K562 (cell line): ENCODE data around the gene HERPUD2.
"Not testable (repeated sequence)": the region's sequence is repeated elsewhere in the genome, so short reads cannot be mapped to it uniquely, and the experiment has no call there.

Experiments used
- CHAMP1 ChIP-seq: fragments of 450-650 bp; IDR thresholded peaks from 2 replicates; pipeline ENCODE4 v1.6.1; 2016; ENCODE audit warnings: mild to moderate bottlenecking
- E2F3 ChIP-seq: fragments of 250-450 bp; sonication (Bioruptor Pico); IDR thresholded peaks from 2 replicates; pipeline ENCODE4 v1.4.0; 2020; ENCODE audit warnings: mild to moderate bottlenecking
- EP300 ChIP-seq: IDR thresholded peaks from 2 replicates; pipeline ENCODE4 v1.6.1; 2012; ENCODE audit warnings: low read length, improper control_type of control experiment
- GABPA ChIP-seq: fragments of 200-800 bp; sonication (Bioruptor generic); conservative IDR thresholded peaks from 2 replicates; pipeline ENCODE4 v1.6.1; 2016; ENCODE audit warnings: low read depth, missing genetic modification characterization, missing compliant biosample characterization
- LEF1 ChIP-seq: fragments of 450-650 bp; IDR thresholded peaks from 2 replicates; pipeline ENCODE4 v1.6.1; 2016; ENCODE audit warnings: mild to moderate bottlenecking
- POLR2A ChIP-seq: fragments of 450-650 bp; conservative IDR thresholded peaks from 2 replicates; pipeline ENCODE4 v1.6.1; 2016
- SMC3 ChIP-seq: conservative IDR thresholded peaks from 2 replicates; pipeline ENCODE4 v1.6.1; 2011; ENCODE audit warnings: low read depth, low read length, improper control_type of control experiment; ENCODE audit not compliant: insufficient read depth
- SRSF7 ChIP-seq: fragments of 200-400 bp; formaldehyde crosslinking; optimal IDR thresholded peaks from 2 replicates; pipeline ENCODE3; 2017; ENCODE audit warnings: mild to moderate bottlenecking, low read depth, low read length
- ZNF133 ChIP-seq: fragments of 250-450 bp; sonication (Bioruptor Pico); IDR thresholded peaks from 2 replicates; pipeline ENCODE4 v1.4.0; 2020; ENCODE audit warnings: mild to moderate bottlenecking
- TF ChIP-seq, protein P1 (sequence below): IDR thresholded peaks from 2 replicates; pipeline ENCODE4 v1.6.1; 2011; ENCODE audit not compliant: insufficient read length; ENCODE audit errors: extremely low read depth
- TF ChIP-seq, protein P2 (sequence below), 3 experiments: IDR thresholded peaks in 2 of 3; conservative IDR thresholded peaks in 1 of 3; 2 replicates each; pipeline ENCODE4 v1.5.1; 2011 to 2012; ENCODE audit warnings: low read length in 3 of 3, mild to moderate bottlenecking in 3 of 3, control low read depth in 2 of 3, improper control_type of control experiment in 1 of 3, inconsistent platforms in 1 of 3, low read depth in 1 of 3, mixed read lengths in 1 of 3, moderate library complexity in 1 of 3; ENCODE audit not compliant: insufficient read depth in 2 of 3

DNA sequence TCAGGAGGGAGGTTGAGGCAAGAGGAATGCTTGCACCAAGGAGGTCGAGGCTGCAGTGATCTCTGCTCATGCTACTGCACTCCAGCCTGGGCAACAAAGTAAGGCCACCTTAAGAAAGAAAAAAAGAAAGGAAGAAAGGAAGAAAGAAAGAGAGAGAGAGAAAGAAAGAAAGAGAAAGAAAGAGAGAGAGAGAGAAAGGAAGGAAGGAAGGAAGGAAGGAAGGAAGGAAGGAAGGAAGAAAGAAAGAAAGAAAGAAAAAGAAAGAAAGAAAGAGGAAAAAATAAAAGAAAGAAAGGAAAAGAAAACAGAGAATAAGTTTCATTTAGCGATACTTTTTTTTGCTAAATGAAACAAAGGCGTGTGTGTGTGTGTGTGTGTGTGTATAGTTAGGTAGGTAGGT is 110.4 kb downstream of the HERPUD2 start:
- TF ChIP-seq SMC3; EP300; CHAMP1; E2F3 (CRISPR knock-in tag); SRSF7; POLR2A; GABPA; LEF1; ZNF133 (CRISPR knock-in tag): not testable (repeated sequence)
- TF ChIP-seq, protein P1, sequence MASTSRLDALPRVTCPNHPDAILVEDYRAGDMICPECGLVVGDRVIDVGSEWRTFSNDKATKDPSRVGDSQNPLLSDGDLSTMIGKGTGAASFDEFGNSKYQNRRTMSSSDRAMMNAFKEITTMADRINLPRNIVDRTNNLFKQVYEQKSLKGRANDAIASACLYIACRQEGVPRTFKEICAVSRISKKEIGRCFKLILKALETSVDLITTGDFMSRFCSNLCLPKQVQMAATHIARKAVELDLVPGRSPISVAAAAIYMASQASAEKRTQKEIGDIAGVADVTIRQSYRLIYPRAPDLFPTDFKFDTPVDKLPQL = not testable (repeated sequence)
- TF ChIP-seq, protein P2, sequence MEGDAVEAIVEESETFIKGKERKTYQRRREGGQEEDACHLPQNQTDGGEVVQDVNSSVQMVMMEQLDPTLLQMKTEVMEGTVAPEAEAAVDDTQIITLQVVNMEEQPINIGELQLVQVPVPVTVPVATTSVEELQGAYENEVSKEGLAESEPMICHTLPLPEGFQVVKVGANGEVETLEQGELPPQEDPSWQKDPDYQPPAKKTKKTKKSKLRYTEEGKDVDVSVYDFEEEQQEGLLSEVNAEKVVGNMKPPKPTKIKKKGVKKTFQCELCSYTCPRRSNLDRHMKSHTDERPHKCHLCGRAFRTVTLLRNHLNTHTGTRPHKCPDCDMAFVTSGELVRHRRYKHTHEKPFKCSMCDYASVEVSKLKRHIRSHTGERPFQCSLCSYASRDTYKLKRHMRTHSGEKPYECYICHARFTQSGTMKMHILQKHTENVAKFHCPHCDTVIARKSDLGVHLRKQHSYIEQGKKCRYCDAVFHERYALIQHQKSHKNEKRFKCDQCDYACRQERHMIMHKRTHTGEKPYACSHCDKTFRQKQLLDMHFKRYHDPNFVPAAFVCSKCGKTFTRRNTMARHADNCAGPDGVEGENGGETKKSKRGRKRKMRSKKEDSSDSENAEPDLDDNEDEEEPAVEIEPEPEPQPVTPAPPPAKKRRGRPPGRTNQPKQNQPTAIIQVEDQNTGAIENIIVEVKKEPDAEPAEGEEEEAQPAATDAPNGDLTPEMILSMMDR (IDR thresholded peaks at IDR 0.05 in 2 of 3, conservative IDR thresholded peaks at IDR 0.05 in 1 of 3; ENCODE audit: insufficient read depth in 2 of 3, low read depth in 1 of 3, low read length in 3 of 3) = not testable (repeated sequence)
